CD4-positive, alpha-beta T cell treated with Interleukin-1 beta for 1 hour (primary cell): ENCODE data around the gene NINJ1.

ENCODE experiments used
- DNase-seq, 2 donors: peaks; one replicate each; pipeline ENCODE4 v3.0.0-alpha.2; 2020 to 2022

Gene NINJ1

DNA sequence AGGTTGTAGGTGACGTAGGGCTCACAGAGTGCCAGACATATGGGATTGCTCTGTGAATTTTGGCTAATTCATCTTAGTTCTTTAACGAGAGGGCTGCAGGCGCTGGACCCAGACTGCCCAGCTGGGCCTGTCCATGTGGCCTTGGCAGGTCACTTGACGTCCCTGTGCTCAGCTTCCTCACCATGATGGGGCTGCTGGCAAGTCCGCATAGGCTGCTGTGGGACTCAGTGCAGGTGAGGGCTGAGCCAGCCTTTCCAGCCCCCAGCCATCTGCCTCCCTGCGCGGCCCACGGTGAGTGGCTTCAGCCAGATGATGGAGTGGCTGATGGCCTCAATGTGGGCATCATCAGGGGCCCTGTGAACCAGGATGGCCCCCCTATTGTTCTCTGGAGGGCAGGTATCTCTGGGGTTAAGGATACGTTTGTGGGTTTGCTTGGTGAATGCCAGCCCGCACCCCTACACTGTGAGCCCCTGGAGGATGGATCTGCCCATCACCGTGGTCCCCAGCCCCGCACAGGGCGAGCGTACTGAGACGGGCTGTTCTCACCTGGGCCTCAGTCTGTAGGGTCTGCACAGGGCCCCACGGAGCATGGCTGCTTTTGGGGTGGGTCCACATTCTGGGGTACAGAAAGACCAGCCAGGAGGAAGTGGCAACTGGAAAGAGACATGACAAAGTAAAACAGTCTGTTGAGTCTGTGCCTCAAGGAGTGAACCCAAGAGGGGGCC lies 34.3 kb downstream of the NINJ1 start:
- no peak for DNase-seq

DNA sequence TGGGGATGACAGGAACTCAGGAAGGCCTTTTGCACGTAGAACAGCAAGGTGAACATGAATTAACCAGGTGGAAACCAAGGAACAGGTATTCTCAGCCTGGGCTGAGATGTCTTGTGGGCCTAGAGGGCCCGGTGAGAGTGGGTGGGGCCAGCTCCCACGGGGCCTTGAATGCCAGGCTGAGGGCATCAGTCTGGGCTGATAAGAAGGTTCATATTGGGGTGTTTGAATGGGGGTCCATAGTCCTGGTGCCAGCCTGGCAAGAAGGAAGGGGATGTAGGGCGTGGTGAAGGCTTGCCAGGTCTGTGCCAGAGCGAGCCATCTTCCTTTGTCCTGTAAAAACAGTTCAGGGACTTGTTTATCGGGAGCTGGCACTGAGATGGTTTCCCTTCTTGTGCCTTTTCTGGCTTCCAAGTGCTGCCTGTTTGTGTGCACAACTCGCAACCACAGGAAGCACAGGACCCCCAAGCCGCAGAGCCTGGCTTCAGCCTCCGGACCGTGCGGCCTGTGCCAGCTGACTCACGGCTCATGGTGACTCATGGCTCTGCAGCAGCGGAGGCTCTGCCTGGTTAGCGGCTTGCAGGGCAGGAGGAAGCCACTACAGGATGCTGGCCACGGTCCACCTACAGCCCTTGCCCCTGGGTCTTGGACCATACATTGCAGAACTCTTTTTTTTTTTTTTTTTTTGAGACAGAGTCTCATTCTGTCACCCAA lies 35.7 kb downstream of the NINJ1 start:
- DNase-seq, result peak; percentile 51 to 85

DNA sequence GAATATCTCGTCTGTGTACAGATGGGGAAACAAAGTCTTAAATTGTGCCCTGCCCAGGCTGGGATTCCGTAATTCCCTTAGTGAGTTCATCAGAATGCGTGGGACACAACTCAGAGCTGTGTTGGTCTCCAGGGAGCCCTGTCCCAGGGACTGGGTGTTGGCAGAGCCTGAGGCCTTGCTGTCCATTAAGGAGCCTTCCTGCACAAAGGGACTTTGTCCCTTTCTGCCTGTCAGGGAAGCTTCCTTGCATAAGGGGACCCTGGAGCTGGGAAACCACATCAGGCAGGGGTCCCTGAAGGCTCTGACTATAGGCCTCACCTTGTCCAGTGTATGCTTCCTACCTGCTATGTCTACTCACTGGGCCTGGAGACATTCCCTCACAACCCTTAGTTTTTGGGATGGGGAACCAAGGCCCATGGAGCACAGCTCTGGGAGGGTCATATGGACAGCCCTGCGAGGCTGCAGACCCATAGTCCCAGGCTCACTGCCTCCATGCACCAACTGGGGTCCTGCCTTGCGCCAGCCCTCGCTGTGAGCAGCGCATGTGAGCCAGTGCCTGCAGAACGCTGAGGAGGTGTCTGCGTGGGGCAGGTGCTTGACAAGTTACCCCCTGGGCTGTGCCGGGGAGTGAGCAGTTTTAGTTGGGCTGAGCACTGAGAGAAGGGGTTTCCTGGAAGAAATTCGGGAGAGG lies 36.4 kb downstream of the NINJ1 start:
- no peak for DNase-seq

DNA sequence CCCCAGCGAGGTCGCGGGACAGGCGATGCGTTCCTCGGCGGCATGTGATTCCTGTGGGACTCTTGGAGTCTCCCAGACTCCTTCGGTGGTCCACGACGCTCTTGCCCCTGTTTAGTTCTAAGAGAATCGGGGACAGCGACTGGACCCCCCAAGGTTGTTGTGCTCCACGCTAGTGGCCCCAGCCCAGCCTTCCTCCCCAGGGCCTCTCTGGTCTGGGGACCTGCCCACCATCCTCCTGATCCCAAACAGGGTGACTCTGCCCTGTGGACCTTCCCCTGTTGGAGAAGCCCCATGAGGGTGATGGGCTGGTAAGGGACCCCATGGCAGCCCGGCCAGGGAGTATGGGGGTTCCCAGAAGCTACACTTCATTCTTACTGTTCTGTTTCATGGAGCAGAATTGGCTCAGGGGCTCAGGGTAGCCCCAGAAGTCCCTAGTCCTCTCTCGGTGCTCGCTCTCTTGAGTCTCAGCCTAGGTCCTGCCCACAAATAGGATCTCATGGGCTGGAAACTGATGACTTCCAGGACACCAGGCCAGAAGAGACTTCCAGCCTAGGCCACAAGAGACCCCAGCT lies 37.2 kb downstream of the NINJ1 start:
- no peak for DNase-seq

DNA sequence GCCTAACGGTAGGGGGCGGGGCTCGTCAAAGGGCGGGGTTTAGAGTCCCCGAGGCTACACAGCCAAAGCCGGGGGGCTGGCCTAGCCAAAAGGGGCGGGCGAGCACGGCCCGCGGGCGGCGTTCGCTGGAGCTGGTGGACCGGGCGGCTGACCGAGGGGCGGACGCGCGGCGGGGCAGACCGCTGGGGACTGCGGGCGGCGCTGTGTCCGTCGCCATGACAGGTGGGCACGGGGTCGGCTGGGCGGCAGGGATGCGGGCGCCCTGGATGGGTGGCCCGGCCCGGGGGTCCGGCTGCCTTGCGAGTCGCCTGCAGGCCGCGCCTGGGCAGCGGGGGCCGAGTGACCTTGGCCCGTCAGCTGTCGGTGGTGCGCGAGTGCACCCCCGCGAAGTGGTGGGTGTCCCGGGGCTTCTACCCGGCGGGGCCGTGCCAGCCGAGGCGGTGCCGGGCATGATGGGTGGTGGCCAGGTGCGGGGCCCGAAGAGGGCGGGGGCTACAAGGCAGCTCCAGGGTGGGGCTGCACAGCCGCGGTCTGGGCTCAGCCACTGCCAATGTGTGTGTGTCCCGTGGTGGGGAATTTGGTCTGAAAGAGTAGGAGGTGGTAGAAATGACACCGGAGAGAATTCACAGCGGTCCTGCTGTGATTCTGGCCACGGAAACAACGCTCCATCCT lies 37.8 kb downstream of the NINJ1 start, which contains the start of gene CARD19:
Gene CARD19, plus strand, starts transcription at position 87 of the 672 bp plus-strand sequence. Its CDS starts 129 bp downstream, at position 216.
- DNase-seq, result peak; percentile 58 to 65

DNA sequence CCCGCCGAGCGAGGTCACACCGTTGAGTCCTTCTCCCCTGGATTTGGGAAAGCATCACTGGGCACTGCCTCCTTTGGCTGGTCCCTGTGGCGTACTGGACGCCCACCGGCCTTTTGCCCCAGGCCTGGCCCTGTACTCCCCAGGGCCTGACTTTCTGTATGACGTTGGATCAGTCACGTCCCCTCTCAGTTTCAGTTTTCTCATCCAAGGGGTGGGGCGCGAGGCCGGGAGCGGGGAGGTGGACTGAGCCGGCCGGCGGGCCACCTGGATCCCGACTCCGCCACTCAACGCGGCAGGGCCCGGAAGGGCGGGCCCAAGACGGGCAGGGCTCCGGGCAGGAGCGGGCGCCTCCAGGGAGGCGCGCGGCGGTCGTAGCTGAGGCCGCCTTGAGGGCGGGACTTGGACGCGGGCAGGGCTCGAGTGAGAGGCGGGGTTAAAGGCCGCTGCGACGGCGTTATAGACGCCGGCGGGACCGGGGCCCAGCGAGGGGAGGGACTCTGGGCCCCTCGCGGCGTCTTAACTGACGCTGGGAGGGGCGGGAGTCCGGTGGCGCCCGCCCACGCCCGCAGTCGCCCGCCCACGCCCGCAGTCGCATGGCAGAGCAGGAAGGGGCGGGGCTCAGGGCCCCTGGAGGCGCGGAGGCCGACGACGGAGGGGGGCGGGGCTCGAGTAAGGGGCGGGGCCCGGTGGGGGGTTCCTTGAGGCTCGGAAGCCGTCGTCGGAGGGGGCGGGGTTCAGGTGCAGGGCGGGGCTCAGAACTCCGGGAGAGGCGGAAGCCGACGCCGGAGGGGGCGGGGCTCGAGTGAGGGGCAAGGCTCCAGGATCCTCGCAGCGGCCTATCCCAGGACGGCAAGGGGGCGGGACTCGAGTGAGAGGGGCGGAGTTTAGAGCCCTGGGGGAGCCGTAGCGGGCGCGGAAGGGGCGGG lies 38.6 kb downstream of the NINJ1 start:
- peak; percentile 100 for DNase-seq

DNA sequence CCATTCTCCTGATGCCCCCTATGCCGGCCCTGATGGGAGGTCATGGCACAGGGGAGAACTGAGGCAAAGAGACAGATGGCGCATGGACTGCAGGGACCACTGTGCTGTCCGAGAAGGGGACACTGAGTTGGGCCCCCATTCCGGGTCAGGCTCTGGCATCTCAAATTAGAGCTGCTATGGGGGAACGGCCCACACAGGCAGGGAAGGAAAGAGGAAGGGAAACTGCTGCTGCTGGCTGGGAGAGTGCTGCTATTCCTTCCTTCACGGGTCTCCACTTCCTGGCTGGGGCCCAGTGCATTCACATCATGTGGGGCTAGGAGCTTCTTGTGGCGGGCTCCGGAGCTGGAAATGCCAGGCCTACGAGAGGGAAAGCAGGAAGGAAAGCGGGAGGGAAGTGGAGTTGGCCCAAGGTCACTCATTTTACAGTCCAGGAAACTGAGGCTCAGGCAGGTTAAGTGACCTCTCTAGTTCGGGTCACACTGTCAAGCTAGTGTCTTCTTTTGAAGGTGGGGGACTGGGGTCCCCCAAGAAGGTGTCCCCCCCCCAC lies 39.3 kb downstream of the NINJ1 start:
- peak in 1 of 2 donors; percentile 64 for DNase-seq

DNA sequence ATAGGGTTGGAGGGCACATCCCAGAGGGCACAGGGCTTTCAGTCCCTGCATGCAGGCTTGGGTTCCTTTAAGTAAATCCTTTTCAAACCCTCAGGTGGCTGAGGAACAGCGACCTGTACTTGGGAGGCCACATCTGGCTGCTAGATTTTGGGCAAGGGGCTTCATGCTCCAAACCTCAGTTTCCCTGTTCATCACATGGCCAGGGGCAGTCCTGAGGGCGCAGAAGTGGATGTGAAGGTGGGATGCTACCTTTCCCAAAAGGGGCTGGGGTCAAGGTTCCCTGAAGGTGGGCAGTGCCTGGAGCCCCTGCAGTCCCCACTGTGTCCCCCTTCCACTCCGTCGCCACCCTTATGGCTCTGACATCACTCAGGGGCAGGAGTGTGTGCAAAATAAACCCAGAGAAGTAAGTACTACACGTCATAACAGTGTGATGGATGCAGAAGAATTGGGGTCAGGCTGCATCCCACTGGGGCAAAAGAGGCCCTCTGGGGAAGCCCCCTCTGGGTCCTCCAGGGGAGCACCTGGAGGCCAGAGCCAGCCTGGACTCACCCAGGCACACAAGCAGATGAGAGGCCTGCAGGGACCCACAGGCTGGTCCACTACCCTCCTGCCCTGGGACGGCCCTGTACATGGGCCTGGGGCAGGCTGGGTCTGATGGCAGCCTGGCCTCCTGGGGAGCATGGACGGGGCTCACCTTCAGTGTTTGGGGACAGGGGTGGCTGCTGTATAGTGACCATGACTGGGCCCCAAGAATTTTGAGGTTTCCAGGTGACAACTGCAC lies 40.0 kb downstream of the NINJ1 start:
- no peak for DNase-seq

DNA sequence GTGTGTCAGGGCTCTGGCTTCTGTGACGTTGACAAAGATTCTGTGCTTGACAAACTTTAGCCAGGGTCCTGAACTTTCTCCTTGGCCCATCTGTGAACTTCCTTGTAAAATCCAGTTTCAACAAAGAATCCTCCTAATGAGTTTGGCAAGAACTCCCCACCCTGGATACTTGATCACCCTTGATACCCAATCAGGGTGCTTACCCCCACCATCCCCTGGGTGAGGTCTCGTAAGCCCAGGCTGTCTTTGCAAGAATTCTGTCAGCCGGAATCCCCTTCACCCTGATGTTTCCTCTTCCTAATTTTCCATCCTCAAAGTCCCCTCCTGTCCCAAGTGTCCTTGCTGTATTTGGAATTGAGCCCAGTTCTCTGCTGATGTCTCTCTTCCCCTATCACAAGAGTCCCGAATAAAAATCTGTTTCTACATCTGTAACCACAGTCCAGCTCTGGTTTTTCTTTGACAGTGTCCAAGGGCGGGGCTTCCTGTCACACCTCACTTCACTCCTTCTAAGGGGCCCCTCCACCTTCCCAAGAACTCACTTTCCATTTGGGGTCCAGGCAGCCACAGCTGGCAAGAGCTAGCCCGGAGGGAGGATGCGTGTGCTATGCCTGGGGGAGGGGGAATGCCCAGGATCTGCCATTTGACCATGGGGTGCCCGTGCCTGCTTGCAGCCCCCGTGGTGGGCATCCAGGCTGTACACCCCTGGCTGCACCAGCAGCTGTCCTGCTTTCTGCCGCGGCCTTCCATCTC lies 40.7 kb downstream of the NINJ1 start:
- DNase-seq, result no peak

DNA sequence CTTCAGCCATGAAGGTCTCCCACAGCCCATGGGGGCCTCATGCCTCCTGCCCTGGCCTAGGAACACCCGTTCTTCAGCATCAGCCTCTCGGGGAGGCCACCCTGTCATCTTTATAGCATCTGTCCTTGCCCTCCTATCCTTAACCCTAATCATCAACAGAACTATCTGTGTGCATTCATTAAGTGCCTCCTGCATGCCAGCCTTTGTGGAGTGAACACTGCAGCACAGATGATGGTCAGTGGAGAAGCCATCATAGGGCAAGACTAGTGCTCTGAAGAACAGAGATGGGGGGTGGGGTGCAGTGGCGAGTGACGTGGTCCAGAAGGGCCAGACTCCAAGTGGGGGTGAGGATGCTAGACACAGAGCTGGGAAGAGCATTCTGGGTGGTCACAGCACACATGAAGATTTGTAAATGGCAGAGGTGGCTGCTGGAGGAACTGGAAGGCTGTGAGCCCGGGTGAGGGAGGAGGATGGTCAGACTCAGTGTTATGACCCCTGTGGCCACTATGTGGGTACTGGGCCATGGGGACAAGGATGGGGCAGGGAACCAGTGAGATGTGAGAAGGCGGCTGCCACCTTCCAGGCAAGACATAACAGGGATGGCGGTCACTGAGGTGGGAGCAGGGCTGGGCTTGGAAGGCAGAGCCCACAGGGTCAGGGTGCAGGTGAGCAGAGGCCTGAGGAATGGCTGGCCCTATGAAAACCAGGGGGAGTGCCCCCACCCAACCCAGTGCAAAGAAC lies 41.6 kb downstream of the NINJ1 start:
- DNase-seq, result no peak

DNA sequence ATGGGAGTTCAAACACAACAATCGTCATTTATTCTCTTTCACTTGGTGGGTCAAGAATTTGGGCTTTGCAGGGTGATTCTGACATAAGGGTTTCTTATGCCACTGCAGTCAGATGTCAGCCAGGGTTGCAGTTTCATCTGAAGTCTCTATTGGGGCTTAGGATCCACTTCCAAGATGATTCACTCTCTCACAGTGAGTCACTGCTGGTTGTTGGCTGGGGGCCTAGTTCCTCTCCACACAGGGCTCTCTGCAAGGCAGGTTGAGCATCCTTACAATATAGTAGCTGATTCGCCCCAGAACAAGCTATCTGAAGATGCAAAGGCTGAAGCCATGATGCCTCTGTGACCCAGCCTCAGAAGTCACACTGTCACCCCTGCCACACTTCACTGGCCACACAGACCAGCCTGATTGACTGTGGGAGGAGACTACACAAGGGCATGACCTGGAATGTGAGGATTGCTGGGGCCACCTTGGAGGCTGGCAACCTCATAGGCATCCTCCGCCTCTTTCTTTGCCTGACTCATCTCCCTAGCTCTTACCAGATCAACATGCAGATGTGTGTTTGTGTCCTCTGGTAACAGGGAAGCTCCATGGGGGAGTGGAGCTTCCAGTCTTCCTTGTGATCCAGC lies 42.5 kb downstream of the NINJ1 start:
- no peak for DNase-seq

DNA sequence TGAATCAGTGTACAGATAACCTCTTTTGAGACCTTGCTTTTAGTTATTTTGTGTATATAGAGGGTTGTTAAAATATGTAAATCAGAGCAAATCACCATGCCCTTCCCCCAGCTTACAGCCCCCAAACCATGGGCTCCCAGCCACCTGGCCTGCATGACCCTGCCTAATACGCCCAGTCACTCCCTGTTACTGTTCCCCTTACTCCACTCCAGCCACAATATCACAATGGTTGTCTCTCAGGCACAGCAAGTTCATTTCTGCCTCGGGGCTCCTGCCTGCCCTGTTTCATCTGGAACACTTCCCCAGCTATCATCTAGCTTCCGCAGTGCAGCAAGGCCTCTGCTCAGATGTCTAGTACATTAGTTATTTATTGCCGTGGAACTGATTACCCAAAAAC lies 43.0 kb downstream of the NINJ1 start:
- DNase-seq, result no peak

DNA sequence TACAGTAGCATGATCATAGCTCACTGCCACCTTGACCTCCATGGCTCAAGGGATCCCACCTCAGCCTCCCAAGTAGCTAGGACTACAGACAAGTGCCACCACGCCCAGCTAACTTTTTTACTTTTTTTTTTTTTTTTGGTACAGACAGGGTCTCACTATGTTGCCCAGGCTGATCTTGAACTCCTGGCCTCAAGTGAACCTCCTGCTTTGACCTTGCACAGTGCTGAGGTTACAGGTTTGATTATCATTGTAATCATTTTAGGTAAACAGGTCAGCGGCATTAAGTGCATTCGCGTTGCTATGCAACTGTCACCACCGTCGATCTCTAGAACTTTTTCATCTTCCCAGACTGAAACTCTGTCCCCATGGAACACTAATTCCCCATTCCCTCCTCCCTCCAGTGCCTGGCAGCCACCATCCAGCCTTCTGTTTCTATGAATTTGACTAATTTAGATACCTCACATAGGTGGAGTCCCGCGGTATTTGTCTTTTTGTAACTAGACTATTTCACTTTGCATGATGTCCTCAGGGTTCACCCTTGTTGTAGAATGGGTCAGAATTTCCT lies 43.9 kb downstream of the NINJ1 start:
- no peak for DNase-seq

DNA sequence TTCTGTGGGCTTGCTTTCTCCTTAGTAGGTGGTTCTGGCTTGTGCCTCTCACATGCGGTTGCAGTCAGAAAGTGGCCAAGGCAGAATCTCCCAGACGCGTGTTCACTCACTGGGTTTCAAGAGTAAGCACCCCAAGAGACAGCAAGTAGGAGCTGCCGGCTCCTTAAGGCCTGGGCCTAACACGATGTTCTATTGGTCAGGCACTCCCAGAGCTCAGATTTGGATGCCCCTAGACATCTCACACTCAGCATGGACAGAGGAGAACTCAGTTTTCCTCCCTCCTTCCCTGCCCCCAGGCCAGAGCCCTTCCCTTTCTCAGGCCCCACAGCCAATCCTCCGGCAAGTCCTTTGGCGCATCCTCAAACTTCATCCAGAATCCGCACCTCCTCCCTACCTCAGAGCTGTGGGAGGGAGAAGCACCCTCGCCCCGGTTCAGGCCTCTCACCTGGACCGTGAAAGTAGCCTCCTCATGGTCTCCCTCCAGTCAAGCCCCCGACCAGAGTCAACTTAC lies 44.5 kb downstream of the NINJ1 start:
- DNase-seq, result no peak

DNA sequence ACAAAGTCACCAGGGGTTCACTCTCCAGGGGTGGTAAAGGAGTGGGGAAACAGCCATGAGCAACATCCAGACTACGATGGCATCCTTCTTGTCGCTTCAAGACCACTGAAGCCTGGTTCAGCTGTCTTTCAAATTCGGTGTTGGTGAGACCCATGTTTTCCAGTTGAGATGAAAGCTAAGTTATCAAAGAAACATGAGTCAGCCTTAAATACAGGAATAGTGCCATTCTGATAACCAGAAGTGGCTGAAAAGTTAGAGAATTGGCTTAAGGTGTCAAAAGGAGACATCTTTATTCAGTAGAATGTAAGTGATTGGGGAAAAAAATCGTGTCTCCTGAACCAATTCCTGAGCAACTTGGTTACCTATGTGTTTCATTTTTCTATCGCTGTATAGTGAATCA lies 45.0 kb downstream of the NINJ1 start:
- no peak for DNase-seq

DNA sequence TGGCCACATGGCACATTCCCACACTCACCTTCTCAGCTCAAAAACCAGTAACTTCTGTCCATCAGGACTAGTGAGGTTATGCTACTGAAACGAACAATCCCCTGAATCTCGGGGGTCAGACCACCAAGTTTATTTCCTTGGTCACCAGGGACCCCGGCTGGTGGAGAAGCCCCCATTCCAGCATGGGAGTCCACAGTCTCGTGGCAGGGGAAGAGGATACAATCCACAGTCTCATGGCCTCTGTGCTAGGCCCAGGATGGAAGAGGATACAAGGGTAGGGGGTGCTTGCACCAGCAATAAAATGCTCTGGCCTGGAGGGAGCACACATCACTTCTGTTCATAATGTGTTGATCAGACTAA lies 45.4 kb downstream of the NINJ1 start:
- no peak for DNase-seq

DNA sequence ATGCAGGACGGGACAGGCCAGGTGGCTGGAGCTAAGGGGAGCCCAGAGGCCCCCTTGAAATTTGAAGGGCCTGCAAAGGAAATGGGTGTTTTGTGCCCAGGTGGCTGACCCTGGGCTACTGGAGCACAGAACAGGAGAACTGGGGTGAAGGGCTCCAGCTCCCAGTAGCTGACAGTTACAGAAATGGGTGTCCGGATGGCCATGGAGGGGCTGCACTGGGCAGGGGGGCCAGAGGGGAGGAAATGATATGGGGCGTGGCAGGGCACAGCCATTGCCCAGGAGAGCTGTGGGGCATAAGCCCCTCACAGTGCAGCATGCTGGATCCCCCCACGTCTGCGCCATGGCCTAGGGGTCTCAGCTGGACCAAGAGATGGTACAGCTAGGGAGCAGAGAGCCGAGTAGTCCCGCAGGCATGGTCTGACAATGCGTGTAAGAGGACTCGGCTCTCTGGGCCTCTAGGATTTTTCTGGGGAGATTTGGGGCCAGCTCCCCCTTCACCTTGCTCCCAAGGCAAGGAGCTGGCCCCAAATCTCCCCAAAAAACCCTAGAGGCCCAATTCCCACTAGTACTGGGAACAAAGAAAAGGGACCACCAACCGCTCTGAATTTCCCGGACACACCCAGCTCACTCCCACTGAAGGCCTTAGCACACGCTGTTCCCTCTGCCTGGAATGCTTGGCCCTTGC lies 45.9 kb downstream of the NINJ1 start:
- DNase-seq, result no peak
